HG03439 (cell line): ENCODE results near the gene HKDC1.
"Not testable (repeated sequence)": the region's sequence is repeated elsewhere in the genome, so short reads cannot be mapped to it uniquely, and the experiment has no call there.

Source experiments
- ATAC-seq: cut with Tn5 transposase; IDR thresholded peaks from one replicate; pipeline ENCODE4 v1.9.1; 2021; ENCODE audit warnings: mild to moderate bottlenecking, moderate library complexity; ENCODE audit not compliant: unreplicated experiment

Gene HKDC1

GRCh38 chr10:69220041-69220451 is at the start of gene HKDC1:
Gene HKDC1, plus strand, starts transcription at chr10:69220332. Its CDS starts 104 bp downstream, at chr10:69220436.
- no peak for ATAC-seq

GRCh38 chr10:69172241-69172982 is 47.7 kb upstream of the HKDC1 start:
- ATAC-seq, result no peak

- ATAC-seq, result not testable (repeated sequence)
Observed at GRCh38 chr10:69175326-69175725, 44.8 kb upstream of the HKDC1 start.

GRCh38 chr10:69176823-69177222 is 43.3 kb upstream of the HKDC1 start:
- ATAC-seq, result no peak

GRCh38 chr10:69179089-69179742 is 40.9 kb upstream of the HKDC1 start:
- peak; percentile 21 for ATAC-seq

- peak; percentile 85 for ATAC-seq
Observed at GRCh38 chr10:69179743-69180524, 40.2 kb upstream of the HKDC1 start, which contains the start of gene SUPV3L1. Gene SUPV3L1, plus strand, starts transcription at chr10:69180234. Its CDS starts 58 bp downstream, at chr10:69180292.

- no peak for ATAC-seq
Observed at GRCh38 chr10:69180525-69181204, 39.5 kb upstream of the HKDC1 start.

- ATAC-seq, result no peak
Observed at GRCh38 chr10:69181433-69181832, 38.7 kb upstream of the HKDC1 start.

GRCh38 chr10:69182005-69182404 is 38.1 kb upstream of the HKDC1 start:
- ATAC-seq, result no peak

GRCh38 chr10:69186524-69186923 is 33.6 kb upstream of the HKDC1 start:
- ATAC-seq, result no peak

GRCh38 chr10:69201045-69201444 is 19.1 kb upstream of the HKDC1 start:
- ATAC-seq, result no peak

GRCh38 chr10:69202332-69202731 is 17.8 kb upstream of the HKDC1 start:
- ATAC-seq, result no peak

- ATAC-seq, result no peak
Observed at GRCh38 chr10:69208761-69209160, 11.4 kb upstream of the HKDC1 start.

GRCh38 chr10:69209787-69210484 is 10.2 kb upstream of the HKDC1 start:
- ATAC-seq, result no peak

- no peak for ATAC-seq
Observed at GRCh38 chr10:69211104-69211503, 9.0 kb upstream of the HKDC1 start.

- no peak for ATAC-seq
Observed at GRCh38 chr10:69211524-69211923, 8.6 kb upstream of the HKDC1 start.

GRCh38 chr10:69213591-69214311 is 6.4 kb upstream of the HKDC1 start:
- no peak for ATAC-seq

GRCh38 chr10:69214666-69215131 is 5.4 kb upstream of the HKDC1 start:
- no peak for ATAC-seq

- no peak for ATAC-seq
Observed at GRCh38 chr10:69215405-69216171, 4.5 kb upstream of the HKDC1 start.
